Neural cell (in vitro differentiated cells): ENCODE data around the gene TECPR1.

Experiments used
- CTCF ChIP-seq: fragments of 450-650 bp; IDR thresholded peaks from 2 replicates; pipeline ENCODE4 v1.5.1; 2014; ENCODE audit warnings: antibody characterized with exemption, mild to moderate bottlenecking, moderate library complexity; ENCODE audit not compliant: poor library complexity, severe bottlenecking
- EZH2 ChIP-seq: fragments of 200-600, 300-800 bp; shearing (Covaris generic), sonication (generic); IDR thresholded peaks from 2 replicates; pipeline ENCODE4 v1.6.1; 2014; ENCODE audit warnings: antibody characterized with exemption, low read length, borderline replicate concordance, mild to moderate bottlenecking; ENCODE audit not compliant: insufficient read depth, poor library complexity, severe bottlenecking
- POLR2AphosphoS5 ChIP-seq: IDR thresholded peaks from 2 replicates; pipeline ENCODE4 v1.6.1; 2012
- REST ChIP-seq: IDR thresholded peaks from 2 replicates; pipeline ENCODE4 v1.6.1; 2012; ENCODE audit warnings: borderline replicate concordance
- SMC3 ChIP-seq: fragments of 450-650 bp; conservative IDR thresholded peaks from 2 replicates; pipeline ENCODE4 v1.6.1; 2014; ENCODE audit warnings: antibody characterized with exemption, mild to moderate bottlenecking, moderate library complexity; ENCODE audit not compliant: poor library complexity

- TF ChIP-seq REST (no peak), CTCF (no peak), POLR2AphosphoS5 (no peak), EZH2 (no peak), SMC3 (no peak)
These were observed 73.7 kb downstream of the TECPR1 start for GRCh38 chr7:98178321-98178720.
